Stimulated activated CD4-positive, alpha-beta T cell treated with anti-CD3 and anti-CD28 coated beads, Interleukin-2, amount 100 ng/mL, for 48 hours (primary cell): ENCODE measurements around the gene IHH.

Experiments
- DNase-seq, 2 donors: peaks; one replicate each; pipeline ENCODE4 v3.0.0-alpha.2; 2020

IHH gene

GRCh38 chr2:219037783-219038499 is 22.8 kb downstream of the IHH start:
- no peak for DNase-seq

DNA sequence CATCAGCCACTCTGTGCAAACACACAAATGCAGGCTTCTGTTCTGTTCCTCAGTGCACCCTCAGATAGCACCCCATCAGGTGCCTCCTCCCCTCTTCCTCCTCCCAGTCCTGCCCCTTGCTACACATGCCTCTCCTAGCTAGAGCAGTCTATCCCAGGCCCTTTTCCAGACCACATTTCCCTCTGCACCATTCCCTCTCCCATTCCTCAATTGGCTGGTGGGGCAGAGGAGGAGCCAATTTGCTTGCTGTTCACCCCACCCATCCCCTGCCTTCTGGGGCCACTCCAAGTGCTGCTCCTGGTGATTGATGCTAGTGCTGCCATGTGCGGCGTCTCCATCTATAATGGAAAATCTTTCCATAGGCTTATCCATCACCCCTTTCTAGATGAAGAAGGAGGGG is 24.8 kb downstream of the IHH start:
- no peak for DNase-seq

DNA sequence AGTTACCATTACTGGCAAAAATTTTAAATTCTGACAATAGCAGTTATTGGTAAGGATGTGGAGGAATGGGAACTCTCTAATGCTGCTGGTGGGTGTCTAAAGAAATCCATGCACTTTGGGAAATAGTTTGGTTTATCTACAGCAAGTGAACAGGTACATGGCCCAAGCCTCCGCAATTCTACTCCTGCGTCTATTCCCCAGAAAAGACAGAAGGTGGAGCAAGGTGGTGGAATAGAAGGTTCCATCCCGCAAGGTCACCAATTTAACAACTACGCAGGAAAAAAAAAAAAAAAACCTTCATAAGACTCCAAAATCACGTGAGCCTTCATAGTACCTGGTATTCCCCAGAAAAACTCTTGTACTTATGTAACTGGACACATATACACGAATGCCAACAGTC is 25.9 kb downstream of the IHH start:
- no peak for DNase-seq

GRCh38 chr2:219032051-219032745 is 28.5 kb downstream of the IHH start:
- no peak for DNase-seq

- no peak for DNase-seq
Observed at GRCh38 chr2:219031005-219031738, 29.5 kb downstream of the IHH start.

- DNase-seq: no peak
Observed at GRCh38 chr2:219030177-219030940, 30.4 kb downstream of the IHH start.

GRCh38 chr2:219029829-219030165 is 30.9 kb downstream of the IHH start:
- DNase-seq: peak; percentile 67 to 72

DNA sequence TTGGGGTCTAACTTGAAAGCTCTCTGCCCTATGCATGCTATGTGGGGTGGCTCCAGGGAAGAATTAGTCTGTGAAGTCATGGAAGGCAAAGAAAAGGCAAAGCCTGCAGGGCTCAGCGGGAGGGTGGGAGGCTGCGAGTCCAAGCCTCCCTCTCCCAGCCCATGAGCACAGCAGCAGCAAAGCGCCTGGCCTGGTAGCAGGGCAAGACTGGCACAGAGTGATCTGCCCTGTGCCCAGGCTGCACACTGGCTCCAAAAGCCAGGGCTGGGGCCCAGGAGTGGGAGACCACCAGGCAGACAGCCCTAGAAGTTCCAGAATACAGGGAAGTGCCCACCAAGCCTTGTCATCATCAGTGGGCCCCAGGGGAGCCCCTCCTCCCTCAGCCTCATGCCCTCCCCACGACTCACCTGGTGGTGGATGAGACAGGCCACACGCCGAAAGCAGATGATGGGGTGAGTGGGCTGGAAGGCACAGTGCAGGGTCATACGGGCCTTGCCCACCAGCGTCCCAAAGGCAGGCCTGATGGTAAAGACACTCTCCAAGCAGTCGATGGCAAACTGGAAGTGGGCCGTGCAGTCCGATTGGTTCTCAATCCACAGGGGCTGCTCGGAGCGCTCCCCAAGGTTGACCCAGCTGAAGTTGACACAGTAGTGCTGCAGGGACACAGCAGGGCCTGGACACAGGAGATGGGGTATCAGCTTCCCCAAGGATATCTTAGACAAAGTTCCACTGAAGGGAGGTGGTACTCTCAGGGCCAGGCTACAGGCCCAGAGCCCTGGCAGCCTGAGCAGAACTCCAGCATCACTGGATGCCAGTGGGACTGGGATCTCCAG is 31.5 kb downstream of the IHH start:
- DNase-seq: no peak

DNA sequence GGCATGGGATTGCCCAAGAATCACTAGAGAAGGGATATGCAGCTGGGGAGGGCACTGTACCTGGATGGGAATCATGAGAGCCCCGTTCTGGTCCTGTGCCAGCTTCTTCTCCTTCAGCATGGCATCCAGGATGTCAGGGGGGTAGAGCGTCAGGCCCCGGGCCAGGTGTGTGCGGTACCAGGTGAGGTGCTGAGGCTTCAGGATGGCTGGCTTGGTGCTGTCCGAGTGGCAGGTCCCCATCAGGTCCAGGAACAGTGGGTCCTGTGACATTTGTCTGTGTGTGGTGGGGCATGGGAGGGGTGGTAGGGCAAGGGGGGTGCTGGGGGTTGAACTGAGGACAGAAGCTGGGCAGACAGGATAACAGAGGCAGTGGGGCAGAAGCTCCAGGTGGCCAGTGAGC is 32.6 kb downstream of the IHH start:
- no peak for DNase-seq

GRCh38 chr2:219027511-219028055 is 33.1 kb downstream of the IHH start:
- no peak for DNase-seq

DNA sequence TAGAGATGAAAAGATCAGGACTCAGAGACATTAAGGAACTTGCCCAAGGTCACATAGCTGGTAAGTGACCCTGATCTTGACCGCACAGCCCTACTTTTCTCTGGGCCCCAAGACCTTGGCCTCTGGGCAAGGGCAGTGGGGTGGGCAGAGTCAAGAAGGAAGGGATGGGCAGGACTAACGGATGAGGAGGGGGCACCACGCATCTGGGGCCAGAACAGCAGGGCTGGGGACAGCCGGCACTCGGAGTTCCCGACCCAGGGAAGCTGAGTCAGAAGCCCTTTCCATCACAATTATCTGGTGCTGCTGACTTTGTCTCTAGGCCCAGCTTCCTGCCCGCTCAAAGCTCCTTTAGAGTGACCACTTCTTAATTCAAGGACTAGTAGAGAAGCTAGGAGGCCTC is 33.8 kb downstream of the IHH start:
- DNase-seq: no peak

GRCh38 chr2:219025637-219026585 is 34.8 kb downstream of the IHH start:
- no peak for DNase-seq

- no peak for DNase-seq
Observed at GRCh38 chr2:219024059-219024458, 36.7 kb downstream of the IHH start.

DNA sequence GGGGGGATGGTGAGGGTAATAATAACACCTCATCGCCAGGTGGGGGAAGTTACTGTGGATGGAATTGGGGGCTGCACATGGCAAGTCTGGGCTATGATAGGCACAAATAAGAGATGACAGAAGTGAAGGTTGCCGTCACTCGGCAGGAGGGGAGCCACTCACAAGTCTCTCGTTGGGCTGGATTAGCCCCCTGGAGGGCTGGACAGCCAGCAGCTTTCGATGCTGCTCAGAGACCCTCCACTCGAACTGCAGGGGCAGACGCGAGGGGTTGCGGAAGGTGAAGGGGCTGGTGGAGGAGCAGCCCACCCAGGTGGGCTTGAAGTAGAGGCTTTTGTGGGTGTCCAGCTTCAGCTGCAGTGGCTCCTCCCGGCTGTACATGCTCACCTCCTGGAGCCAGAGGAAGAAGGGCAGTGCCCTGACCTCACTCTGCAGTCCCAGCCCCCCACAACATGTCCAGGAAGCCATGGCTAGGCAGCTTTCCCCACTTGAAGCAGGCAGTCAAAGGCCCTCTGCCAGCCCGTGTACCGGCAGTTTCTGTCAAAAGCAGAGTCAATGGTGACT is 37.6 kb downstream of the IHH start:
- no peak for DNase-seq

GRCh38 chr2:219022616-219023015 is 38.1 kb downstream of the IHH start:
- no peak for DNase-seq

DNA sequence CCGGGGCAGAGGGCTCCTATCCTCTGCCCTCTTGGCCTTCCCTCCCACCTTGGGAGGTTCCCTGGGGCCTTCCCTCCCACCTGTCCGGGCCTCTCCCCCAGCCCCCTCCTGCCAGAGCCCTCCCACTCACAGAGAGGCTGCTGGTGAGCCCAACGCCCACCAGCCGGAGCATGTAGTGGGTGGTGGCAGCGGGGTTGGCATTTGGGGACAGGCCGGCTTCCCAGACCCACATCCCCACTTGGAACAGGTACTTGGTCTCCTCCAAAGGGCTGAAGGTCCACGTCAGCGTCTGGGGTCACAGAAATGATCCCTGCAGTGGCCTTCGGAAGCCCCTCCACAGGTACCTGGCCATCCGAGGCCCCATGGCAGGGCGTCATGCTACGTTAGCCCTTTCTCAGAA is 38.7 kb downstream of the IHH start:
- DNase-seq: no peak

DNA sequence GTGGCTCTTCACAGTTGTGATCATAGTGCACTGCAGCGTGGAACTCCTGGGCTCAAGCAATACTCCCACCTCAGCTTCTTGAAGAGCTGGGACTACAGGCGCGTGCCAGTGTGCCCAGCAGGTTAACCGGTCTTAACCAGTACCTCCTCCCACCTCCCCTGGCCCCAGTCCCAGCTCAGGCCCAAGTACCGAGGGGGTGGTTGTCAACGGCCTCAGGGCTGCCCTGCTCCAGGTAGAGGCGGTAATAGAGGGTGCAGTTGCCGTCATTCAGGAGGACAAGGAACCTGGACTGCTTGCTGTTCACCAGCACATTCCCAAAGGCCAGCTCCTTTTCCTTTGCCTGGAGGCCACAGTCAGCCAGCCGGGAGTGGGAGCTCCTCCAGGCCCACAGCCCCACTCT is 39.1 kb downstream of the IHH start:
- no peak for DNase-seq

GRCh38 chr2:219020604-219021365 is 39.9 kb downstream of the IHH start:
- DNase-seq: no peak

DNA sequence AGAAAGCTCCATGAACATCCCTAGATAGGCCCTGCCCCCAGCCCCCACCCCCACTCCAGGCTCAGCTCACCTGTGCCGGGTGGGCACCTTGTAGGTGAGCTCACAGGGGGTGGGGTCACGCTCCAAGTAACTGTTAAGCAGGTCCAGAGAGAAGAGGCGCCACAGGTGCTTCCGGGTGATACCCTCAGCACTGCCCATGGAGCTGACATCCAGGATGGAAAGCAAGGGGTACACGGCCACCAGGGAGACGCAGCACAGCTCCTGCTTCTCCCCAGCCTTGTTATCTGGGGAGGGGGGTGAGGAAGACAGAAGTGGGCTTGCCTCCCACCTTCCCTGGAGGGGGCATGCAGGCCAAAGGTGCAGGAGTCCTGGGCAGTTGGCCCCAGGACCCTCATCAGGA is 41.3 kb downstream of the IHH start:
- no peak for DNase-seq

- DNase-seq: no peak
Observed at GRCh38 chr2:219018726-219019125, 42.0 kb downstream of the IHH start.
